H1 (cell line): ENCODE data around the gene TLK1. TPM values are rescaled to one million over a fixed set of nuclear protein-coding genes. Genes with fewer than 3 reads are reported as not detected.

Experiments used
- CTCF ChIA-PET: fragments of 300-600 bp; sonication (Branson Sonifier 250); formaldehyde crosslinking; loops from one replicate; lab custom pipeline; 2021; ENCODE audit not compliant: partially characterized antibody; lab: Charles Lee
- POLR2A ChIA-PET: fragments of 300-600 bp; sonication (Branson Sonifier 250); formaldehyde crosslinking; loops from one replicate; lab custom pipeline; 2021; ENCODE audit warnings: inconsistent platforms; ENCODE audit not compliant: partially characterized antibody; lab: Charles Lee
- DNase-seq, 2 experiments: peaks; one replicate each; pipeline versions ENCODE4 v3.0.0 to v3.0.0-alpha.2; 2010 to 2022; ENCODE audit warnings: low spot score in 2 of 2, low read depth in 1 of 2, mixed read lengths in 1 of 2
- FAIRE-seq: peaks from 2 replicates; lab custom pipeline; 2011; peaks lifted over from hg19 to GRCh38; lab: Jason Lieb, UNC
- H2AFZ ChIP-seq: 2 replicates; pipeline ENCODE4 v1.8.1; 2012; ENCODE audit warnings: low read length, inconsistent platforms
- H2AK5ac ChIP-seq: 2 replicates; pipeline ENCODE4 v1.6.1; 2013; ENCODE audit warnings: low read depth, low read length
- H2BK120ac ChIP-seq: replicated peaks from 2 replicates; pipeline ENCODE3; 2013; ENCODE audit warnings: low read depth, low read length, inconsistent platforms
- H2BK12ac ChIP-seq: 2 replicates; pipeline ENCODE4 v1.6.1; 2013; ENCODE audit warnings: low read depth, low read length
- H2BK15ac ChIP-seq: 2 replicates; pipeline ENCODE4 v1.6.1; 2013; ENCODE audit warnings: low read length
- H2BK20ac ChIP-seq: 2 replicates; pipeline ENCODE4 v1.6.1; 2013; ENCODE audit warnings: low read length
- H2BK5ac ChIP-seq: 2 replicates; pipeline ENCODE4 v1.6.1; 2013; ENCODE audit warnings: low read depth, low read length
- H3K14ac ChIP-seq: 2 replicates; pipeline ENCODE4 v1.6.1; 2013; ENCODE audit warnings: inconsistent platforms; ENCODE audit not compliant: insufficient read length
- H3K18ac ChIP-seq: 2 replicates; pipeline ENCODE4 v1.6.1; 2013; ENCODE audit warnings: low read length; ENCODE audit errors: extremely low read depth
- H3K23ac ChIP-seq: 2 replicates; pipeline ENCODE4 v1.6.1; 2013; ENCODE audit warnings: inconsistent platforms; ENCODE audit not compliant: insufficient read length
- H3K23me2 ChIP-seq: 2 replicates; pipeline ENCODE4 v1.6.1; 2013; ENCODE audit warnings: low read depth, low read length
- H3K27ac ChIP-seq: 2 replicates; pipeline ENCODE4 v1.6.1; 2011; ENCODE audit warnings: low read depth, low read length, inconsistent platforms
- H3K27me3 ChIP-seq, 4 experiments: replicated peaks in 1 of 4; 1 replicate in 1 of 4; 2 replicates in 3 of 4; pipeline versions ENCODE4 v1.6.1 to v1.8.1; 2011 to 2013; ENCODE audit warnings: low read length in 3 of 4, mild to moderate bottlenecking in 3 of 4, inconsistent platforms in 2 of 4, mixed read lengths in 2 of 4, moderate library complexity in 1 of 4; ENCODE audit not compliant: control insufficient read depth in 3 of 4, insufficient read depth in 3 of 4; ENCODE audit errors: extremely low read depth in 1 of 4
- H3K36me3 ChIP-seq, 4 experiments: 2 replicates each; pipeline versions ENCODE4 v1.6.1 to v1.8.1; 2011 to 2013; ENCODE audit warnings: mild to moderate bottlenecking in 4 of 4, low read length in 3 of 4, moderate library complexity in 2 of 4, control low read depth in 1 of 4, inconsistent platforms in 1 of 4; ENCODE audit not compliant: insufficient read depth in 4 of 4, control insufficient read depth in 2 of 4
- H3K4ac ChIP-seq: replicated peaks from 2 replicates; pipeline ENCODE3; 2013; ENCODE audit warnings: low read length, low read depth, mixed read lengths, inconsistent platforms; ENCODE audit not compliant: insufficient read length
- H3K4me1 ChIP-seq, 4 experiments: replicated peaks in 1 of 4; 1 replicate in 1 of 4; 2 replicates in 3 of 4; pipeline versions ENCODE4 v1.6.1 to v1.8.1; 2011 to 2013; ENCODE audit warnings: low read length in 3 of 4, inconsistent platforms in 2 of 4, mixed read lengths in 1 of 4; ENCODE audit not compliant: insufficient read depth in 4 of 4, control insufficient read depth in 3 of 4
- H3K4me2 ChIP-seq, 2 experiments: 2 replicates each; pipeline versions ENCODE4 v1.6.1 to v1.8.1; 2011 to 2013; ENCODE audit warnings: low read depth in 2 of 2, low read length in 2 of 2, control low read depth in 1 of 2, inconsistent platforms in 1 of 2, mild to moderate bottlenecking in 1 of 2; ENCODE audit not compliant: insufficient read depth in 1 of 2
- H3K4me3 ChIP-seq, 4 experiments: fragments of 200-600, 300-600 bp in 1 of 4; sonication (generic), shearing (Covaris generic), sonication (Bioruptor Twin) in 1 of 4; 2 replicates each; pipeline versions ENCODE4 v1.5.1 to v1.8.1; 2011 to 2016; ENCODE audit warnings: low read length in 4 of 4, low read depth in 3 of 4, control low read depth in 2 of 4, inconsistent platforms in 2 of 4, mild to moderate bottlenecking in 2 of 4, mixed read lengths in 1 of 4, moderate library complexity in 1 of 4; ENCODE audit not compliant: insufficient read depth in 2 of 4; ENCODE audit errors: extremely low read depth in 1 of 4
- H3K56ac ChIP-seq: replicated peaks from 2 replicates; pipeline ENCODE3; 2013; ENCODE audit warnings: low read depth, mild to moderate bottlenecking, mixed read lengths, low read length, inconsistent platforms; ENCODE audit not compliant: insufficient read length
- H3K79me1 ChIP-seq: 2 replicates; pipeline ENCODE4 v1.6.1; 2013; ENCODE audit warnings: low read depth, low read length, control low read depth
- H3K79me2 ChIP-seq, 2 experiments: 2 replicates each; pipeline versions ENCODE4 v1.6.1 to v1.8.1; 2012 to 2013; ENCODE audit warnings: low read length in 2 of 2, mild to moderate bottlenecking in 2 of 2, inconsistent platforms in 1 of 2; ENCODE audit not compliant: insufficient read depth in 2 of 2, control insufficient read depth in 1 of 2
- H3K9ac ChIP-seq, 4 experiments: replicated peaks in 1 of 4; 1 replicate in 1 of 4; 2 replicates in 3 of 4; pipeline versions ENCODE4 v1.6.1 to v1.8.1; 2011 to 2013; ENCODE audit warnings: low read depth in 3 of 4, low read length in 3 of 4, control low read depth in 2 of 4, mild to moderate bottlenecking in 2 of 4, moderate library complexity in 2 of 4, inconsistent platforms in 1 of 4; ENCODE audit errors: extremely low read depth in 1 of 4
- H3K9me3 ChIP-seq, 2 experiments: 2 replicates each; pipeline versions ENCODE4 v1.6.1 to v1.8.1; 2012 to 2013; ENCODE audit warnings: mild to moderate bottlenecking in 2 of 2, moderate library complexity in 2 of 2, control low read depth in 1 of 2, inconsistent platforms in 1 of 2, low read depth in 1 of 2, low read length in 1 of 2, mixed read lengths in 1 of 2; ENCODE audit not compliant: insufficient read depth in 2 of 2
- H4K20me1 ChIP-seq, 2 experiments: replicated peaks in 1 of 2; 2 replicates each; pipeline versions ENCODE3 to v1.8.1; 2011 to 2013; ENCODE audit warnings: inconsistent platforms in 2 of 2, low read length in 2 of 2, mild to moderate bottlenecking in 1 of 2; ENCODE audit not compliant: insufficient read depth in 2 of 2, control insufficient read depth in 1 of 2
- H4K5ac ChIP-seq: 2 replicates; pipeline ENCODE4 v1.6.1; 2013; ENCODE audit warnings: low read length, low read depth, mixed read lengths, inconsistent platforms; ENCODE audit not compliant: insufficient read length
- H4K8ac ChIP-seq: 2 replicates; pipeline ENCODE4 v1.8.0; 2013; ENCODE audit warnings: mild to moderate bottlenecking, moderate library complexity, low read length, inconsistent platforms; ENCODE audit not compliant: insufficient read depth; ENCODE audit errors: extremely low read depth
- H4K91ac ChIP-seq: replicated peaks from 2 replicates; pipeline ENCODE3; 2013; ENCODE audit warnings: low read length, mixed read lengths, inconsistent platforms; ENCODE audit not compliant: insufficient read length
- BCL11A ChIP-seq, 2 experiments: IDR thresholded peaks; one replicate each; pipeline ENCODE4 v1.6.1; 2011; ENCODE audit warnings: low read depth in 2 of 2, low read length in 2 of 2, mild to moderate bottlenecking in 2 of 2
- CEBPB ChIP-seq: IDR thresholded peaks from 2 replicates; pipeline ENCODE4 v1.6.1; 2012; ENCODE audit warnings: low read depth, low read length
- CTCF ChIP-seq, 3 experiments: IDR thresholded peaks; 1 replicate in 2 of 3; 2 replicates in 1 of 3; pipeline versions ENCODE4 v1.5.1 to v1.6.1; 2011; ENCODE audit warnings: low read length in 3 of 3, mild to moderate bottlenecking in 3 of 3, inconsistent platforms in 2 of 3, low read depth in 1 of 3, moderate library complexity in 1 of 3; ENCODE audit not compliant: insufficient read depth in 1 of 3; ENCODE audit errors: control extremely low read depth in 1 of 3
- EGR1 ChIP-seq: IDR thresholded peaks from 2 replicates; pipeline ENCODE4 v1.6.1; 2011; ENCODE audit warnings: low read depth, low read length, borderline replicate concordance
- HDAC2 ChIP-seq, 2 experiments: fragments of 300-600 bp in 1 of 2; sonication (generic) in 1 of 2; IDR thresholded peaks; 2 replicates each; pipeline ENCODE4 v1.6.1; 2011 to 2012; ENCODE audit warnings: low read depth in 2 of 2, low read length in 2 of 2, mild to moderate bottlenecking in 2 of 2, moderate library complexity in 2 of 2, borderline replicate concordance in 1 of 2, inconsistent platforms in 1 of 2
- POLR2AphosphoS5 ChIP-seq: IDR thresholded peaks from 2 replicates; pipeline ENCODE4 v1.6.1; 2011; ENCODE audit warnings: low read depth, low read length
- SIN3A ChIP-seq, 2 experiments: IDR thresholded peaks in 1 of 2; conservative IDR thresholded peaks in 1 of 2; 2 replicates each; pipeline ENCODE4 v1.6.1; 2011 to 2012; ENCODE audit warnings: low read length in 2 of 2, improper control_type of control experiment in 1 of 2, low read depth in 1 of 2, mild to moderate bottlenecking in 1 of 2
- SIX5 ChIP-seq: IDR thresholded peaks from 2 replicates; pipeline ENCODE4 v1.6.1; 2011; ENCODE audit warnings: mild to moderate bottlenecking, low read depth, low read length
- SP2 ChIP-seq: IDR thresholded peaks from 2 replicates; pipeline ENCODE4 v1.6.1; 2012; ENCODE audit warnings: mild to moderate bottlenecking, low read length, inconsistent platforms
- TAF7 ChIP-seq: optimal IDR thresholded peaks from 2 replicates; pipeline ENCODE3; 2011; ENCODE audit warnings: low read depth, mild to moderate bottlenecking, inconsistent platforms, low read length, moderate library complexity, borderline replicate concordance
- TEAD4 ChIP-seq: IDR thresholded peaks from 2 replicates; pipeline ENCODE4 v1.6.1; 2012; ENCODE audit warnings: low read depth, low read length, inconsistent platforms, mixed read lengths
- ZNF274 ChIP-seq: IDR thresholded peaks from 2 replicates; pipeline ENCODE4 v1.7.0; 2012; ENCODE audit warnings: low read length, borderline replicate concordance; ENCODE audit errors: extremely low read depth
- WGBS, 2 experiments: shearing (Covaris generic) in 1 of 2; methylation state at CpG; one replicate each; pipeline versions ENCODE4 v1.1.6 to v1.1.7; 2013 to 2015; ENCODE audit warnings: low lambda C conversion rate in 2 of 2, mixed read lengths in 2 of 2, inconsistent platforms in 1 of 2, low coverage in 1 of 2, missing lambda C conversion rate in 1 of 2; ENCODE audit not compliant: insufficient replicate concordance in 2 of 2, insufficient coverage in 1 of 2, insufficient read length in 1 of 2; ENCODE audit errors: extremely low coverage in 1 of 2, missing lambda C conversion rate in 1 of 2; 5-methylcytosine and 5-hydroxymethylcytosine counted together
- polyA plus RNA-seq, 7 experiments: library from polyadenylated mRNA; depleted of rRNA in 3 of 7; stranded (reverse) in 5 of 7; unstranded in 2 of 7; fragments of >200 nt in 5 of 7; fragments of 200-250 nt in 2 of 7; gene quantifications; 1 replicate in 5 of 7; 2 replicates in 1 of 7; 4 replicates in 1 of 7; pipeline versions ENCODE4 v1.2.1 to v1.2.3, GENCODE V29; 2011 to 2013; ENCODE audit warnings: missing spikeins in 2 of 7, mixed read lengths in 2 of 7
- total RNA-seq: library from RNA; stranded (reverse); fragmentation: NEBNext Ultra II Directional; extraction: Animal tissue kit (Norgen Biotek cat#: 25700); gene quantifications from 2 replicates; pipeline ENCODE4 v1.2.1, GENCODE V29; 2021

Gene TLK1
- total and polyA plus RNA-seq, 2 of the 8 experiments (the other 6 are each of a cell fraction or from before 2014, with no cell fraction given): 11.2 to 102 TPM

GRCh38 chr2:171165967-171166327, 5.3 kb upstream of the TLK1 start:
- H3K23me2 ChIP-seq: no peaks in the 10 kb centered on the region
- no peaks in the 10 kb centered on the region for H4K20me1 ChIP-seq
- no peak overlapping the region for H3K56ac ChIP-seq
- H3K4me2 ChIP-seq: no peak overlapping the region
- no peak overlapping the region for H2BK12ac ChIP-seq
- no peak overlapping the region for H3K23ac ChIP-seq
- H3K79me2 ChIP-seq: peaks cover 0 to 10% of the 10 kb centered on the region in 2 experiments; a peak in 1 of 4 replicates
- H3K4ac ChIP-seq: no peak overlapping the region
- H2BK15ac ChIP-seq: no peak overlapping the region
- no peak overlapping the region for H2BK5ac ChIP-seq
- no peaks in the 10 kb centered on the region for H3K36me3 ChIP-seq
- no peak overlapping the region; the same call in 1 of the 2 replicates for H2BK20ac ChIP-seq
- H2BK120ac ChIP-seq: no peak overlapping the region
- DNase-seq (no peak), FAIRE-seq (no peak)
- 100% methylated on average over 1 of the region's 1 CpG; no CpG with 5 or more reads in 1 of the 2 experiments for WGBS, 2 experiments
- POLR2A ChIA-PET: interaction anchor here (1.3 kb wide), 1 partner anchor 265 kb away, joined by 3 read pairs; no protein-coding TSS in a partner anchor
- no peak overlapping the region for H3K27ac ChIP-seq
- no peak overlapping the region for H3K14ac ChIP-seq
- no peak overlapping the region for H4K5ac ChIP-seq
- no peaks in the 10 kb centered on the region for H3K79me1 ChIP-seq
- H3K4me1 ChIP-seq: no peaks in the 10 kb centered on the region; a peak in 2 of 7 replicates
- H3K27me3 ChIP-seq: no peaks in the 10 kb centered on the region
- H4K8ac ChIP-seq: no peak overlapping the region
- no peak overlapping the region for H4K91ac ChIP-seq
- no peak overlapping the region for H2AK5ac ChIP-seq
- H3K18ac ChIP-seq: no peak overlapping the region
- no peaks in the 10 kb centered on the region; a peak in 1 of 4 replicates for H3K9me3 ChIP-seq
- no peak overlapping the region for H3K4me3 ChIP-seq
- CTCF ChIA-PET: no interaction called here
- no peak overlapping the region for H3K9ac ChIP-seq
- H2AFZ ChIP-seq: no peak overlapping the region
- no peak for TF ChIP-seq POLR2AphosphoS5
- TF ChIP-seq BCL11A (IDR thresholded peaks at IDR 0.05; ENCODE audit: low read depth in 2 of 2, low read length in 2 of 2): no peak
- no peak for TF ChIP-seq CTCF (IDR thresholded peaks at IDR 0.05; ENCODE audit: control extremely low read depth in 1 of 3, insufficient read depth in 1 of 3, low read depth in 1 of 3, low read length in 3 of 3)
- TF ChIP-seq TAF7: no peak
- TF ChIP-seq EGR1: no peak
- TF ChIP-seq ZNF274: no peak
- TF ChIP-seq SIN3A (conservative IDR thresholded peaks at IDR 0.05 in 1 of 2, IDR thresholded peaks at IDR 0.05 in 1 of 2; ENCODE audit: low read depth in 1 of 2, low read length in 2 of 2): no peak
- TF ChIP-seq SP2: no peak
- TF ChIP-seq HDAC2 (IDR thresholded peaks at IDR 0.05; ENCODE audit: borderline replicate concordance in 1 of 2, low read depth in 2 of 2, low read length in 2 of 2): no peak
- no peak for TF ChIP-seq CEBPB
- no peak for TF ChIP-seq SIX5
- TF ChIP-seq TEAD4: no peak
